Suppressor macrophage treated with lipopolysaccharide for 4 hours (primary cell): ENCODE results near the gene RAB7B.
"Not testable (repeated sequence)": the region's sequence is repeated elsewhere in the genome, so short reads cannot be mapped to it uniquely, and the experiment has no call there.

Source experiments
- DNase-seq: peaks from one replicate; pipeline ENCODE4 v3.0.0-alpha.2; 2020

Gene RAB7B

GRCh38 chr1:206002871-206003801 lies at the start of gene RAB7B:
TSS of gene RAB7B (minus strand) at chr1:206003395. CDS start at chr1:205994135, 9,260 bp downstream.
- peak; percentile 90 for DNase-seq

- not testable (repeated sequence) for DNase-seq
These were observed 49.2 kb upstream of the RAB7B start for GRCh38 chr1:206052231-206052865.

GRCh38 chr1:206050655-206051235 lies 47.5 kb upstream of the RAB7B start:
- DNase-seq: peak; percentile 84

GRCh38 chr1:206049919-206050600 lies 46.9 kb upstream of the RAB7B start:
- no peak for DNase-seq

GRCh38 chr1:206049293-206049692 lies 46.1 kb upstream of the RAB7B start:
- peak; percentile 50 for DNase-seq

GRCh38 chr1:206048582-206048981 lies 45.4 kb upstream of the RAB7B start:
- DNase-seq: peak; percentile 70

GRCh38 chr1:206047271-206047670 lies 44.1 kb upstream of the RAB7B start:
- DNase-seq: no peak

GRCh38 chr1:206041640-206042039 lies 38.4 kb upstream of the RAB7B start:
- DNase-seq: no peak

GRCh38 chr1:206040328-206040727 lies 37.1 kb upstream of the RAB7B start:
- no peak for DNase-seq

- no peak for DNase-seq
These were observed 36.1 kb upstream of the RAB7B start for GRCh38 chr1:206039046-206039973.

GRCh38 chr1:206037581-206037980 lies 34.4 kb upstream of the RAB7B start:
- no peak for DNase-seq

GRCh38 chr1:206036663-206037455 lies 33.7 kb upstream of the RAB7B start:
- no peak for DNase-seq

GRCh38 chr1:206035027-206035426 lies 31.8 kb upstream of the RAB7B start:
- DNase-seq: no peak

GRCh38 chr1:206032380-206033140 lies 29.4 kb upstream of the RAB7B start:
- DNase-seq: peak; percentile 64

- DNase-seq: peak; percentile 74
These were observed 27.5 kb upstream of the RAB7B start for GRCh38 chr1:206030714-206031113.

GRCh38 chr1:206030191-206030590 lies 27.0 kb upstream of the RAB7B start:
- no peak for DNase-seq

- DNase-seq: no peak
These were observed 26.3 kb upstream of the RAB7B start for GRCh38 chr1:206029484-206029883.

GRCh38 chr1:206025283-206025820 lies 22.2 kb upstream of the RAB7B start:
- DNase-seq: no peak

GRCh38 chr1:206023695-206024094 lies 20.5 kb upstream of the RAB7B start, which contains the start of gene CTSE:
TSS of gene CTSE (minus strand) at chr1:206023895. CDS start at chr1:206023791, 104 bp downstream.
- no peak for DNase-seq

- DNase-seq: no peak
These were observed 19.6 kb upstream of the RAB7B start for GRCh38 chr1:206022766-206023165.
